PFSK-1 (cell line): ENCODE measurements around the gene SCAMP3.
A peak's percentile ranks its signal among the peaks of the same experiment; 100 is the strongest.

Experiments used
- FOXP2 ChIP-seq: optimal IDR thresholded peaks from 2 replicates; pipeline ENCODE3; 2011; ENCODE audit warnings: borderline replicate concordance, control low read depth, inconsistent platforms; ENCODE audit not compliant: insufficient read depth; ENCODE audit errors: extremely low read length, extremely low read depth
- POLR2AphosphoS5 ChIP-seq: IDR thresholded peaks from 2 replicates; pipeline ENCODE4 v1.6.1; 2012; ENCODE audit warnings: low read depth, mild to moderate bottlenecking, control low read depth, low read length, moderate library complexity
- REST ChIP-seq, 2 experiments: IDR thresholded peaks; 2 replicates each; pipeline versions ENCODE4 v1.6.1 to v1.8.0; 2011 to 2012; ENCODE audit warnings: low read depth in 2 of 2, low read length in 2 of 2, control low read depth in 1 of 2, inconsistent platforms in 1 of 2, mild to moderate bottlenecking in 1 of 2, moderate library complexity in 1 of 2; ENCODE audit not compliant: insufficient read depth in 1 of 2
- SIN3A ChIP-seq: IDR thresholded peaks from 2 replicates; pipeline ENCODE4 v1.6.1; 2012; ENCODE audit warnings: mild to moderate bottlenecking, low read length, moderate library complexity, borderline replicate concordance; ENCODE audit not compliant: insufficient read depth
- TAF1 ChIP-seq: IDR thresholded peaks from 2 replicates; pipeline ENCODE4 v1.6.1; 2012; ENCODE audit warnings: low read length, control low read depth, borderline replicate concordance; ENCODE audit not compliant: insufficient read depth

GRCh38 chr1:155308493-155309422, 46.6 kb upstream of the SCAMP3 start, which contains the start of gene FDPS:
- no peak for TF ChIP-seq TAF1
- TF ChIP-seq POLR2AphosphoS5: peak; percentile 95
- 0 out of 4 replicates have a peak, but pooled peaks of 1 of the 2 experiments have one; percentile 44 for TF ChIP-seq REST (IDR thresholded peaks at IDR 0.05; ENCODE audit: insufficient read depth in 1 of 2, low read depth in 2 of 2, low read length in 2 of 2)
- TF ChIP-seq SIN3A: peak; percentile 61; the same call in 1 of the 2 replicates
- TF ChIP-seq FOXP2: peak; percentile 85
